ENCODE measurements around the gene KSR1.
"Not testable (repeated sequence)": the region's sequence is repeated elsewhere in the genome, so short reads cannot be mapped to it uniquely, and the experiment has no call there.

KSR1 gene

GRCh38 chr17:27429666-27430382 is 26.4 kb upstream of the KSR1 start:
- TF ChIP-seq CTCF (IDR thresholded peaks at IDR 0.05): no peak
- TF ChIP-seq ZFX (IDR thresholded peaks at IDR 0.05; ENCODE audit: borderline replicate concordance): no peak
- H3K27ac ChIP-seq: no peak overlapping the region

GRCh38 chr17:27430383-27430840 is 25.8 kb upstream of the KSR1 start:
- TF ChIP-seq CTCF (IDR thresholded peaks at IDR 0.05) (no peak), ZFX (IDR thresholded peaks at IDR 0.05; ENCODE audit: borderline replicate concordance) (no peak)
- no peak overlapping the region for H3K27ac ChIP-seq

- TF ChIP-seq CTCF (IDR thresholded peaks at IDR 0.05) (peak; percentile 48), ZFX (IDR thresholded peaks at IDR 0.05; ENCODE audit: borderline replicate concordance) (no peak)
Observed at GRCh38 chr17:27430882-27431491, 25.3 kb upstream of the KSR1 start.

GRCh38 chr17:27433521-27433920 is 22.7 kb upstream of the KSR1 start:
- no peak for TF ChIP-seq CTCF (IDR thresholded peaks at IDR 0.05)
- TF ChIP-seq ZFX (IDR thresholded peaks at IDR 0.05; ENCODE audit: borderline replicate concordance): no peak
- no peak overlapping the region for H3K27ac ChIP-seq

More at GRCh38 chr17:27430882-27431491, 25.3 kb upstream of the KSR1 start:
- H3K27ac ChIP-seq: no peak overlapping the region

- H3K27ac ChIP-seq: not testable (repeated sequence)
Observed at GRCh38 chr17:27435431-27436070, 20.7 kb upstream of the KSR1 start.

GRCh38 chr17:27438348-27438998 is 17.8 kb upstream of the KSR1 start:
- no peak for TF ChIP-seq CTCF (IDR thresholded peaks at IDR 0.05)
- no peak for TF ChIP-seq ZFX (IDR thresholded peaks at IDR 0.05; ENCODE audit: borderline replicate concordance)
- no peak overlapping the region for H3K27ac ChIP-seq

- TF ChIP-seq ZFX (IDR thresholded peaks at IDR 0.05; ENCODE audit: borderline replicate concordance) (no peak), CTCF (IDR thresholded peaks at IDR 0.05) (no peak)
- no peak overlapping the region for H3K27ac ChIP-seq
Observed at GRCh38 chr17:27439342-27439741, 16.9 kb upstream of the KSR1 start.

Data from 22Rv1 (cell line).